Measurements from ENCODE around the gene MCTP1.

GRCh38 chr5:94967525-94967924 lies 317.4 kb downstream of the MCTP1 start:
- TF ChIP-seq EP300 (IDR thresholded peaks at IDR 0.05) (no peak), CTCF (IDR thresholded peaks at IDR 0.05) (no peak), POLR2AphosphoS5 (IDR thresholded peaks at IDR 0.05) (no peak), POLR2A (IDR thresholded peaks at IDR 0.05; ENCODE audit: low read depth) (no peak)

All from esophagus muscularis mucosa (tissue), 4 donors.